ENCODE results near the gene AIRE.

GRCh38 chr21:44253832-44254710, 31.6 kb upstream of the AIRE start:
- TF ChIP-seq CTCF (IDR thresholded peaks at IDR 0.05) (no peak), EP300 (IDR thresholded peaks at IDR 0.05) (no peak), POLR2A (IDR thresholded peaks at IDR 0.05) (no peak)

Data from tibial nerve (tissue), 4 donors.